Activated T-helper 2 cell treated with anti-CD3 and anti-CD28 coated beads, Interferon-gamma antibody, Interleukin-2, Interleukin-4, amounts not matched to agents 10 μg/mL and 5 μg/mL and 100 μg/mL, durations not matched to agents 14 hours and 24 hours and 36 hours (primary cell): ENCODE data around the gene PROCA1. TPM values are rescaled to one million over a fixed set of nuclear protein-coding genes. Genes with fewer than 3 reads are reported as not detected.
"Not testable (repeated sequence)": the region's sequence is repeated elsewhere in the genome, so short reads cannot be mapped to it uniquely, and the experiment has no call there.

Experiments
- DNase-seq: peaks from one replicate; pipeline ENCODE4 v3.0.0; 2021; ENCODE audit warnings: low spot score
- H3K27ac Mint-ChIP-seq: one replicate; pipeline ENCODE4 v1.8.0; 2021; ENCODE audit warnings: mixed read lengths
- H3K27me3 Mint-ChIP-seq: one replicate; pipeline ENCODE4 v1.8.0; 2021; ENCODE audit warnings: low read depth, mixed read lengths
- H3K36me3 Mint-ChIP-seq: one replicate; pipeline ENCODE4 v1.8.0; 2021; ENCODE audit warnings: low read depth, mixed read lengths
- H3K4me1 Mint-ChIP-seq: one replicate; pipeline ENCODE4 v1.8.0; 2021; ENCODE audit warnings: low read depth, mixed read lengths
- H3K4me3 Mint-ChIP-seq: one replicate; pipeline ENCODE4 v1.8.0; 2021; ENCODE audit warnings: low read depth, mild to moderate bottlenecking, moderate library complexity, mixed read lengths
- H3K9me3 Mint-ChIP-seq: one replicate; pipeline ENCODE4 v1.8.0; 2021; ENCODE audit warnings: mixed read lengths
- intact Hi-C: fragments of 100-400 bp; cut with micrococcal nuclease; formaldehyde crosslinking; loops from one replicate; pipeline ENCODE4 v1.15.1; 2023
- total RNA-seq: library from RNA; stranded (reverse); gene quantifications from 2 replicates; pipeline ENCODE4 v1.2.3, GENCODE V29; 2022

The PROCA1 gene
- total RNA-seq, 1 donor from 2014 or later = 7.7 TPM

DNA sequence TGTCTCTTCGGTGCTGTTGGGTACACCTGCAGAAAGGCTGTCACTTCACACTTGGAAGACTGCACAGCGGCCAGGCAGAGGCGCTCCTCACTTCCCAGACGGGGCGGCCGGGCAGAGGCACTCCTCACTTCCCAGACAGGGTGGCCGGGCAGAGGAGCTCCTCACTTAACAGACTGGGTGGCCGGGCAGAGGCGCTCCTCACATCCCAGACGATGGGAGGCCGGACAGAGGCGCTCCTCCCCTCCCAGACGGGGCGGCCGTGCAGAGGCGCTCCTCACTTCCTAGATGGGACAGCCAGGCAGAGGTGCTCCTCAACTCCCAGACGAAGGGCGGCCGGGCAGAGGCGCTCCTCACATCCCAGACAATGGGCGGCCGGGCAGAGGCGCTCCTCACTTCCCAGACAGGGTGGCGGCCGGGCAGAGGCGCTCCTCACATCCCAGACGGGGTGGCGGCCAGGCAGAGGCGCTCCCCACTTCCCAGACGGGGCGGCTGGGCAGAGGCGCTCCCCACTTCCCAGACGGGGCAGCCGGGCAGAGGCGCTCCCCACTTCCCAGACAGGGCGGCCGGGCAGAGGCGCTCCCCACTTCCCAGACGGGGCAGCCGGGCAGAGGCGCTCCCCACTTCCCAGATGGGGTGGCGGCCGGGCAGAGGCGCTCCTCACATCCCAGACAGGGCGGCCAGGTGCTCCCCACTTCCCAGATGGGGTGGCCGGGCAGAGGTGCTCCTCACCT is 52.8 kb downstream of the PROCA1 start:
- Mint-ChIP-seq H3K4me1 (peaks cover 20% of the 10 kb centered on the region), H3K36me3 (peaks cover 52% of the 10 kb centered on the region)
- H3K9me3 Mint-ChIP-seq, H3K27ac Mint-ChIP-seq, DNase-seq, H3K4me3 Mint-ChIP-seq, H3K27me3 Mint-ChIP-seq, intact Hi-C loops: not testable (repeated sequence)

DNA sequence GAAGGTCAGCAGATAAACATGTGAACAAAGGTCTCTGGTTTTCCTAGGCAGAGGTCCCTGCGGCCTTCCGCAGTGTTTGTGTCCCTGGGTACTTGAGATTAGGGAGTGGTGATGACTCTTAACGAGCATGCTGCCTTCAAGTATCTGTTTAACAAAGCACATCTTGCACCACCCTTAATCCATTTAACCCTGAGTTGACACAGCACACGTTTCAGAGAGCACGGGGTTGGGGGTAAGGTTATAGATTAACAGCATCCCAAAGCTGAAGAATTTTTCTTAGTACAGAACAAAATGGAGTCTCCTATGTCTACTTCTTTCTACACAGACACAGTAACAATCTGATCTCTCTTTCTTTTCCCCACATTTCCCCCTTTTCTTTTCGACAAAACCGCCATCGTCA is 53.3 kb downstream of the PROCA1 start:
- H3K4me3 Mint-ChIP-seq, H3K27ac Mint-ChIP-seq, H3K27me3 Mint-ChIP-seq, intact Hi-C loops, H3K9me3 Mint-ChIP-seq, DNase-seq: not testable (repeated sequence)
- peaks cover 48% of the 10 kb centered on the region for H3K36me3 Mint-ChIP-seq
- peaks cover 17% of the 10 kb centered on the region for H3K4me1 Mint-ChIP-seq

DNA sequence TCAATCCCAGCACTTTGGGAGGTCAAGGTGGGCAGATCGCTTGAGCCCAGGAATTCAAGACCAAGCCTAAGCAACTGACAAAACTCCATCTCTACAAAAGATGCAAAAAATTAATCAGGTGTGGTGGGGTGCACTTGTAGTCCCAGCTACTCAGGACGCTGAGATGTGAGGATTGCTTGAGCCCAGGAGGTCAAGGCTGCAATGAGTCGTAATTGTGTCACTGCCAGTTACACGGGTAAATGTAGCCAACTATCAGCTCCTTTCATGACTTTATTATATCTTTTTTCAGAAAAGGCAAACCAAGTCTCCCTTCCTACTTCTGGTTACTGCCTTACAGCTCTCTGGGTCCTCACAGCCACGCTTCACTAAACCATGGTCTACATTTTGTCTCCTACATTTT is 53.9 kb downstream of the PROCA1 start:
- DNase-seq = no peak
- H3K9me3 Mint-ChIP-seq = no peaks in the 10 kb centered on the region
- no peak overlapping the region for H3K27ac Mint-ChIP-seq
- H3K27me3 Mint-ChIP-seq = no peaks in the 10 kb centered on the region
- intact Hi-C loops = no loop called here
- H3K4me3 Mint-ChIP-seq = no peak overlapping the region
- peaks cover 46% of the 10 kb centered on the region for H3K36me3 Mint-ChIP-seq
- peaks cover 11% of the 10 kb centered on the region for H3K4me1 Mint-ChIP-seq

GRCh38 chr17:28655160-28655559 is 56.5 kb downstream of the PROCA1 start:
- H3K4me1 Mint-ChIP-seq = peaks cover under 1% of the 10 kb centered on the region
- intact Hi-C loops = no loop called here
- H3K27me3 Mint-ChIP-seq = no peaks in the 10 kb centered on the region
- no peak for DNase-seq
- H3K36me3 Mint-ChIP-seq = peaks cover 39% of the 10 kb centered on the region
- no peak overlapping the region for H3K27ac Mint-ChIP-seq
- H3K9me3 Mint-ChIP-seq = no peaks in the 10 kb centered on the region
- H3K4me3 Mint-ChIP-seq = no peak overlapping the region

Other genes with a start within 250 kb of the PROCA1 start
- gene SLC13A2, start 238.2 kb downstream of the PROCA1 start, total RNA-seq = not detected in 2 replicates
- gene FOXN1, start 205.5 kb downstream of the PROCA1 start, total RNA-seq = not detected in 2 replicates
- gene UNC119, start 159.3 kb downstream of the PROCA1 start, total RNA-seq = 55.3 and 63.9 TPM in 2 replicates
- gene PIGS, start 140.4 kb downstream of the PROCA1 start, total RNA-seq = 65.1 and 70.9 TPM in 2 replicates
- gene ALDOC, start 135.0 kb downstream of the PROCA1 start, total RNA-seq = 95.0 and 95.7 TPM in 2 replicates
- gene SPAG5, start 112.9 kb downstream of the PROCA1 start, total RNA-seq = 92.5 and 98.8 TPM in 2 replicates
- gene RSKR, start 97.7 kb downstream of the PROCA1 start, total RNA-seq = 35.2 and 37.9 TPM in 2 replicates
- gene BLTP2, start 66.7 kb downstream of the PROCA1 start, total RNA-seq = 196 and 213 TPM in 2 replicates
- gene SDF2, start 50.0 kb downstream of the PROCA1 start, total RNA-seq = 40.3 and 49.2 TPM in 2 replicates
- gene SUPT6H, start 49.7 kb downstream of the PROCA1 start, total RNA-seq = 97.5 and 102 TPM in 2 replicates
- 19.4 and 21.5 TPM in 2 replicates for gene RAB34, start 6.0 kb upstream of the PROCA1 start, total RNA-seq
- gene RPL23A, start 8.1 kb upstream of the PROCA1 start, total RNA-seq = 1,712 and 1,733 TPM in 2 replicates
- 8.0 and 8.2 TPM in 2 replicates for gene TLCD1, start 14.3 kb upstream of the PROCA1 start, total RNA-seq
- 3.6 and 4.2 TPM in 2 replicates for gene NEK8, start 16.9 kb upstream of the PROCA1 start, total RNA-seq
- gene TRAF4, start 32.1 kb upstream of the PROCA1 start, total RNA-seq = 125 and 129 TPM in 2 replicates
- gene FAM222B, start 130.9 kb upstream of the PROCA1 start, total RNA-seq = 19.6 and 23.0 TPM in 2 replicates
- 54.5 and 60.4 TPM in 2 replicates for gene ERAL1, start 143.1 kb upstream of the PROCA1 start, total RNA-seq
- gene FLOT2, start 185.8 kb upstream of the PROCA1 start, total RNA-seq = 136 and 143 TPM in 2 replicates
- 30.6 and 32.9 TPM in 2 replicates for gene DHRS13, start 191.2 kb upstream of the PROCA1 start, total RNA-seq
- gene PHF12, start 239.6 kb upstream of the PROCA1 start, total RNA-seq = 59.5 and 62.1 TPM in 2 replicates